Stomach smooth muscle (tissue), 2 donors: ENCODE measurements around the gene MARCHF4.

Experiments used
- H3K27ac ChIP-seq: one replicate; pipeline ENCODE4 v1.7.0; 2013; ENCODE audit warnings: mild to moderate bottlenecking, low read length, inconsistent platforms
- H3K27me3 ChIP-seq, 2 donors: one replicate each; pipeline ENCODE4 v1.7.0; 2013; ENCODE audit warnings: low read length in 2 of 2; ENCODE audit not compliant: insufficient read depth in 2 of 2, control insufficient read depth in 1 of 2
- H3K36me3 ChIP-seq, 2 donors: one replicate each; pipeline ENCODE4 v1.7.0; 2013; ENCODE audit warnings: low read length in 2 of 2; ENCODE audit not compliant: control insufficient read depth in 2 of 2, insufficient read depth in 2 of 2
- H3K4me1 ChIP-seq: one replicate; pipeline ENCODE4 v1.7.0; 2013; ENCODE audit warnings: low read length; ENCODE audit not compliant: control insufficient read depth, insufficient read depth
- H3K4me3 ChIP-seq, 2 donors: one replicate each; pipeline ENCODE4 v1.7.0; 2013; ENCODE audit warnings: low read length in 2 of 2
- H3K9ac ChIP-seq, 2 donors: one replicate each; pipeline ENCODE4 v1.7.0; 2013; ENCODE audit warnings: low read length in 2 of 2, mild to moderate bottlenecking in 1 of 2
- H3K9me3 ChIP-seq, 2 donors: one replicate each; pipeline ENCODE4 v1.7.0; 2013; ENCODE audit warnings: low read length in 2 of 2; ENCODE audit not compliant: control insufficient read depth in 2 of 2
- donor health status: healthy.
- donor health status: Pancreatic carcinoma.

The MARCHF4 gene

GRCh38 chr2:216369821-216370220 is 2.5 kb downstream of the MARCHF4 start:
- Histone ChIP-seq H3K27ac (no peak overlapping the region), H3K36me3 (no peaks in the 10 kb centered on the region), H3K4me3 (no peak overlapping the region), H3K9ac (no peak overlapping the region), H3K9me3 (no peaks in the 10 kb centered on the region), H3K4me1 (peaks cover 10% of the 10 kb centered on the region), H3K27me3 (peaks cover 34 to 36% of the 10 kb centered on the region in 2 donors)

GRCh38 chr2:216366777-216367471 is 5.4 kb downstream of the MARCHF4 start:
- peaks cover 27 to 33% of the 10 kb centered on the region in 2 donors for H3K27me3 ChIP-seq

GRCh38 chr2:216365518-216365917 is 6.8 kb downstream of the MARCHF4 start:
- H3K4me3 ChIP-seq: no peak overlapping the region
- H3K27me3 ChIP-seq: peaks cover 13 to 24% of the 10 kb centered on the region in 2 donors
- H3K36me3 ChIP-seq: no peaks in the 10 kb centered on the region
- H3K4me1 ChIP-seq: no peaks in the 10 kb centered on the region
- H3K9me3 ChIP-seq: no peaks in the 10 kb centered on the region
- H3K27ac ChIP-seq: no peak overlapping the region
- H3K9ac ChIP-seq: no peak overlapping the region

More at GRCh38 chr2:216366777-216367471, 5.4 kb downstream of the MARCHF4 start:
- no peak overlapping the region for H3K27ac ChIP-seq
- H3K9ac ChIP-seq: no peak overlapping the region
- no peak overlapping the region for H3K4me3 ChIP-seq
- H3K9me3 ChIP-seq: no peaks in the 10 kb centered on the region
- H3K4me1 ChIP-seq: peaks cover 2% of the 10 kb centered on the region
- H3K36me3 ChIP-seq: no peaks in the 10 kb centered on the region

- Histone ChIP-seq H3K36me3 (no peaks in the 10 kb centered on the region), H3K27ac (no peak overlapping the region), H3K4me1 (no peaks in the 10 kb centered on the region), H3K27me3 (peaks cover 9 to 19% of the 10 kb centered on the region in 2 donors), H3K4me3 (no peak overlapping the region), H3K9ac (no peak overlapping the region), H3K9me3 (peaks cover 0 to 5% of the 10 kb centered on the region in 2 donors)
Observed at GRCh38 chr2:216363221-216363620, 9.1 kb downstream of the MARCHF4 start.

- Histone ChIP-seq H3K4me1 (no peaks in the 10 kb centered on the region), H3K9me3 (peaks cover 0 to 5% of the 10 kb centered on the region in 2 donors), H3K36me3 (no peaks in the 10 kb centered on the region), H3K27ac (no peak overlapping the region), H3K4me3 (no peak overlapping the region), H3K9ac (no peak overlapping the region), H3K27me3 (peaks cover 5 to 17% of the 10 kb centered on the region in 2 donors)
Observed at GRCh38 chr2:216362730-216363129, 9.6 kb downstream of the MARCHF4 start.

GRCh38 chr2:216355711-216356110 is 16.6 kb downstream of the MARCHF4 start:
- H3K4me1 ChIP-seq: no peaks in the 10 kb centered on the region

GRCh38 chr2:216354306-216354705 is 18.0 kb downstream of the MARCHF4 start:
- Histone ChIP-seq H3K9me3 (peaks cover 0 to 5% of the 10 kb centered on the region in 2 donors), H3K4me1 (no peaks in the 10 kb centered on the region), H3K4me3 (no peak overlapping the region), H3K27ac (no peak overlapping the region), H3K36me3 (no peaks in the 10 kb centered on the region), H3K27me3 (peaks cover 5 to 12% of the 10 kb centered on the region in 2 donors), H3K9ac (no peak overlapping the region)

More at GRCh38 chr2:216355711-216356110, 16.6 kb downstream of the MARCHF4 start:
- Histone ChIP-seq H3K36me3 (no peaks in the 10 kb centered on the region), H3K9ac (no peak overlapping the region), H3K27me3 (peaks cover 5 to 8% of the 10 kb centered on the region in 2 donors), H3K9me3 (peaks cover 0 to 5% of the 10 kb centered on the region in 2 donors), H3K27ac (no peak overlapping the region), H3K4me3 (no peak overlapping the region)

- Histone ChIP-seq H3K4me3 (no peak overlapping the region), H3K27ac (no peak overlapping the region), H3K36me3 (no peaks in the 10 kb centered on the region), H3K4me1 (no peaks in the 10 kb centered on the region), H3K9me3 (no peaks in the 10 kb centered on the region), H3K27me3 (peaks cover 0 to 4% of the 10 kb centered on the region in 2 donors), H3K9ac (no peak overlapping the region)
Observed at GRCh38 chr2:216352653-216353270, 19.5 kb downstream of the MARCHF4 start.

- Histone ChIP-seq H3K9ac (no peak overlapping the region), H3K27ac (no peak overlapping the region), H3K4me3 (no peak overlapping the region), H3K27me3 (peaks cover 0 to 6% of the 10 kb centered on the region in 2 donors), H3K9me3 (no peaks in the 10 kb centered on the region), H3K36me3 (no peaks in the 10 kb centered on the region), H3K4me1 (no peaks in the 10 kb centered on the region)
Observed at GRCh38 chr2:216351172-216351925, 20.9 kb downstream of the MARCHF4 start.

- Histone ChIP-seq H3K27me3 (peaks cover 0 to 6% of the 10 kb centered on the region in 2 donors), H3K36me3 (no peaks in the 10 kb centered on the region), H3K4me1 (no peaks in the 10 kb centered on the region), H3K9ac (no peak overlapping the region), H3K4me3 (no peak overlapping the region), H3K9me3 (no peaks in the 10 kb centered on the region), H3K27ac (no peak overlapping the region)
Observed at GRCh38 chr2:216350214-216350791, 22.0 kb downstream of the MARCHF4 start.
